IMR-90 (cell line): Measurements from ENCODE around the gene SLC8A1. TPM values are rescaled to one million over a fixed set of nuclear protein-coding genes. Genes with fewer than 3 reads are reported as not detected.

Experiments used
- ATAC-seq: fragments of 200-7000 bp; cut with Tn5 transposase; 2 replicates; pipeline ENCODE4 v1.9.1; 2020; ENCODE audit warnings: low read depth, mild to moderate bottlenecking, moderate library complexity
- BruUV-seq: library from RNA; stranded (reverse); fragments of 400-500 nt; replicated peaks from 2 replicates; lab custom pipeline; 2021; lab: Mats Ljungman, UMichigan
- CTCF ChIA-PET: fragments of 300-600 bp; formaldehyde crosslinking; extraction: SDS; loops from one replicate; lab custom pipeline; 2021; ENCODE audit warnings: antibody characterized with exemption; lab: Yijun Ruan, JAX
- POLR2A ChIA-PET: fragments of 300-600 bp; sonication (Branson Sonifier 250); formaldehyde crosslinking; loops from one replicate; lab custom pipeline; 2022; ENCODE audit warnings: antibody characterized with exemption; ENCODE audit not compliant: unreplicated experiment; lab: Charles Lee
- DNase-seq: peaks from one replicate; pipeline ENCODE4 v3.0.0; 2013
- H2AFZ ChIP-seq: replicated peaks from 2 replicates; pipeline ENCODE3; 2013; ENCODE audit warnings: low read length, mild to moderate bottlenecking; ENCODE audit not compliant: poor library complexity
- H2AK5ac ChIP-seq: 2 replicates; pipeline ENCODE4 v1.6.1; 2013; ENCODE audit warnings: low read depth, low read length, inconsistent platforms
- H2AK9ac ChIP-seq: replicated peaks from 2 replicates; pipeline ENCODE3; 2013; ENCODE audit warnings: mild to moderate bottlenecking, low read depth, low read length, moderate library complexity; ENCODE audit not compliant: poor library complexity
- H2BK120ac ChIP-seq: 2 replicates; pipeline ENCODE4 v1.6.1; 2013; ENCODE audit warnings: low read depth, low read length, inconsistent platforms
- H2BK15ac ChIP-seq: 3 replicates; pipeline ENCODE4 v1.6.1; 2013; ENCODE audit warnings: low read depth, low read length, inconsistent platforms
- H2BK20ac ChIP-seq: 2 replicates; pipeline ENCODE4 v1.6.1; 2013; ENCODE audit warnings: low read depth, mild to moderate bottlenecking, inconsistent platforms, low read length, moderate library complexity
- H2BK5ac ChIP-seq: 2 replicates; pipeline ENCODE4 v1.6.1; 2013; ENCODE audit warnings: mild to moderate bottlenecking, low read depth, low read length, inconsistent platforms; ENCODE audit not compliant: poor library complexity, severe bottlenecking
- H3K14ac ChIP-seq: replicated peaks from 2 replicates; pipeline ENCODE4 v1.6.1; 2013; ENCODE audit warnings: low read depth, low read length, inconsistent platforms
- H3K18ac ChIP-seq: 2 replicates; pipeline ENCODE4 v1.6.1; 2013; ENCODE audit warnings: low read depth, low read length, control low read depth
- H3K23ac ChIP-seq: 2 replicates; pipeline ENCODE4 v1.6.1; 2013; ENCODE audit warnings: low read depth, low read length, inconsistent platforms
- H3K27ac ChIP-seq: 2 replicates; pipeline ENCODE4 v1.5.1; 2013; ENCODE audit warnings: mild to moderate bottlenecking, control low read depth, low read length; ENCODE audit not compliant: insufficient read depth
- H3K27me3 ChIP-seq: 2 replicates; pipeline ENCODE4 v1.6.1; 2013; ENCODE audit warnings: low read length; ENCODE audit not compliant: control insufficient read depth, insufficient read depth
- H3K36me3 ChIP-seq: 2 replicates; pipeline ENCODE4 v1.6.1; 2013; ENCODE audit warnings: low read length, mixed read lengths; ENCODE audit not compliant: control insufficient read depth, insufficient read depth
- H3K4ac ChIP-seq: 2 replicates; pipeline ENCODE4 v1.6.1; 2013; ENCODE audit warnings: low read depth, low read length, inconsistent platforms
- H3K4me1 ChIP-seq: 2 replicates; pipeline ENCODE4 v1.6.1; 2013; ENCODE audit warnings: low read length, mixed read lengths; ENCODE audit not compliant: control insufficient read depth, insufficient read depth
- H3K4me2 ChIP-seq: 2 replicates; pipeline ENCODE4 v1.6.1; 2013; ENCODE audit warnings: low read depth, mild to moderate bottlenecking, control low read depth, low read length, moderate library complexity
- H3K4me3 ChIP-seq: 2 replicates; pipeline ENCODE4 v1.5.1; 2013; ENCODE audit warnings: low read depth, mild to moderate bottlenecking, control low read depth, low read length, moderate library complexity; ENCODE audit not compliant: insufficient read depth
- H3K56ac ChIP-seq: 2 replicates; pipeline ENCODE4 v1.6.1; 2013; ENCODE audit warnings: low read length, inconsistent platforms; ENCODE audit not compliant: insufficient read depth; ENCODE audit errors: extremely low read depth
- H3K79me1 ChIP-seq, 2 experiments: 2 replicates each; pipeline ENCODE4 v1.6.1; 2013; ENCODE audit warnings: low read length in 2 of 2, inconsistent platforms in 1 of 2, low read depth in 1 of 2
- H3K9ac ChIP-seq: 2 replicates; pipeline ENCODE4 v1.6.1; 2013; ENCODE audit warnings: low read depth, low read length, control low read depth
- H3K9me1 ChIP-seq: 2 replicates; pipeline ENCODE4 v1.6.1; 2013; ENCODE audit warnings: low read length, inconsistent platforms; ENCODE audit not compliant: insufficient read depth
- H3K9me3 ChIP-seq: 2 replicates; pipeline ENCODE4 v1.6.1; 2013; ENCODE audit warnings: low read length; ENCODE audit not compliant: control insufficient read depth, insufficient read depth
- H4K20me1 ChIP-seq: 2 replicates; pipeline ENCODE4 v1.6.1; 2013; ENCODE audit warnings: low read length, inconsistent platforms; ENCODE audit not compliant: insufficient read depth
- H4K5ac ChIP-seq: 2 replicates; pipeline ENCODE4 v1.6.1; 2013; ENCODE audit warnings: mild to moderate bottlenecking, low read depth, low read length, control low read depth
- H4K8ac ChIP-seq, 2 experiments: 2 replicates each; pipeline ENCODE4 v1.6.1; 2013; ENCODE audit warnings: low read depth in 2 of 2, low read length in 2 of 2, control low read depth in 1 of 2, inconsistent platforms in 1 of 2
- H4K91ac ChIP-seq: 2 replicates; pipeline ENCODE4 v1.6.1; 2013; ENCODE audit warnings: low read depth, low read length, inconsistent platforms; ENCODE audit not compliant: insufficient read depth
- BHLHE40 ChIP-seq: fragments of 150-350 bp; IDR thresholded peaks from 2 replicates; pipeline ENCODE4 v1.6.1; 2016; ENCODE audit warnings: mild to moderate bottlenecking, low read depth, low read length
- CEBPB ChIP-seq: IDR thresholded peaks from 2 replicates; pipeline ENCODE4 v1.6.1; 2012; ENCODE audit warnings: low read depth, low read length, improper control_type of control experiment
- CHD1 ChIP-seq: IDR thresholded peaks from 2 replicates; pipeline ENCODE4 v1.6.1; 2012; ENCODE audit warnings: low read depth, low read length, improper control_type of control experiment
- FOS ChIP-seq: fragments of 150-350 bp; IDR thresholded peaks from 2 replicates; pipeline ENCODE4 v1.6.1; 2016; ENCODE audit warnings: low read depth, low read length
- MAFK ChIP-seq: IDR thresholded peaks from 2 replicates; pipeline ENCODE4 v1.6.1; 2012; ENCODE audit warnings: low read depth, low read length, improper control_type of control experiment
- MAZ ChIP-seq: IDR thresholded peaks from 2 replicates; pipeline ENCODE4 v1.6.1; 2012; ENCODE audit warnings: low read depth, mild to moderate bottlenecking, low read length, improper control_type of control experiment, moderate library complexity, borderline replicate concordance
- MXI1 ChIP-seq: IDR thresholded peaks from 2 replicates; pipeline ENCODE4 v1.6.1; 2012; ENCODE audit warnings: low read depth, mild to moderate bottlenecking, low read length, moderate library complexity, borderline replicate concordance
- NFE2L2 ChIP-seq: fragments of 150-350 bp; IDR thresholded peaks from 2 replicates; pipeline ENCODE4 v1.6.1; 2016; ENCODE audit warnings: low read depth, mild to moderate bottlenecking, low read length
- POLR2A ChIP-seq: IDR thresholded peaks from 2 replicates; pipeline ENCODE4 v1.6.1; 2012; ENCODE audit warnings: mild to moderate bottlenecking, low read depth, low read length
- RAD21 ChIP-seq: IDR thresholded peaks from 2 replicates; pipeline ENCODE4 v1.6.1; 2012; ENCODE audit warnings: low read length, improper control_type of control experiment
- RCOR1 ChIP-seq: IDR thresholded peaks from 2 replicates; pipeline ENCODE4 v1.6.1; 2012; ENCODE audit warnings: mild to moderate bottlenecking, low read length, improper control_type of control experiment; ENCODE audit not compliant: insufficient replicate concordance
- RFX5 ChIP-seq: IDR thresholded peaks from 2 replicates; pipeline ENCODE4 v1.8.0; 2012; ENCODE audit warnings: low read depth, mild to moderate bottlenecking, low read length, moderate library complexity
- SMC3 ChIP-seq: fragments of 150-350 bp; IDR thresholded peaks from 2 replicates; pipeline ENCODE4 v1.6.1; 2016; ENCODE audit warnings: low read depth, mild to moderate bottlenecking, antibody characterized with exemption, low read length, moderate library complexity
- WGBS, 2 experiments: methylation state at CpG; one replicate each; pipeline versions ENCODE4 v1.1.5 to v1.1.7; 2013; ENCODE audit warnings: missing lambda C conversion rate in 2 of 2; ENCODE audit not compliant: insufficient read length in 1 of 2; ENCODE audit errors: extremely low coverage in 2 of 2; 5-methylcytosine and 5-hydroxymethylcytosine counted together
- dilution Hi-C: fragments of 300-500 bp; cut with HindIII; formaldehyde crosslinking; loops from one replicate; pipeline ENCODE4 v1.14.3; 2018; ENCODE audit warnings: low sequenced_read_pairs; ENCODE audit not compliant: unreplicated experiment
- in situ Hi-C: fragments of 300-500 bp; cut with MboI; formaldehyde crosslinking; loops from 3 replicates; pipeline ENCODE4 v1.14.3; 2019; ENCODE audit warnings: low sequenced_read_pairs, inconsistent platforms, mixed read lengths
- intact Hi-C: fragments of 100-400 bp; cut with micrococcal nuclease; formaldehyde crosslinking; loops from 2 replicates; pipeline ENCODE4 v1.10.0; 2022
- polyA plus RNA-seq, 3 experiments: library from polyadenylated mRNA; depleted of rRNA; stranded (reverse); fragments of >200 nt; gene quantifications; 2 replicates each; pipeline ENCODE4 v1.2.3, GENCODE V29; 2012; ENCODE audit warnings: low replicate concordance in 1 of 3
- total RNA-seq: library from RNA; depleted of rRNA; stranded (reverse); fragments of >200 nt; gene quantifications from 2 replicates; pipeline ENCODE4 v1.2.3, GENCODE V29; 2012
- TF ChIP-seq, protein P1 (sequence below): conservative IDR thresholded peaks from 2 replicates; pipeline ENCODE4 v1.5.1; 2012; ENCODE audit warnings: mild to moderate bottlenecking, low read depth, low read length, improper control_type of control experiment
- TF ChIP-seq, protein P2 (sequence below): fragments of 150-350 bp; IDR thresholded peaks from 2 replicates; pipeline ENCODE4 v1.6.1; 2017; ENCODE audit warnings: mild to moderate bottlenecking, antibody characterized with exemption, low read length, low read depth

SLC8A1 gene
- total and polyA plus RNA-seq, 2 of the 4 experiments (the other 2 are of a cell fraction) = 7.7 to 57.0 TPM

DNA sequence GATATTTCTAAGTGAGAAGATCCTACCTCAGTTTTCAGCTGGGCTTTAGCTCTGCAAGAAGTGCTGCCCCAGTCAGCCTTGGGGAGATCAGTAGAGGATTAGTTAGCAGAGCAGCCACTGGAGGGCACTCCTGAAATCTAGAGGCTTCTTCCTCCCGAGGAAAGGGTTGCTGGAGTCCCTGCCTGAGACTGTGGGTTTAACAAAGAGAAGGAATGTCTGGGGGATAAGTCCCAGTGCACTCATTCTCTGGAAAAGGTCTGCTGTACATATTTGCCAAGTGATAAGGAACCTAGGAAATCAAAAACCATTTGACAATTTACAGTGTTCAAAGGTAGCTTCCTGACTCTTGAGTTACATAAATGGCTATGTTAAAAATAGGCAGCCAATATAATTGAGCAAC, 207.2 kb downstream of the SLC8A1 start:
- Histone ChIP-seq H3K9me3 (no peaks in the 10 kb centered on the region; the same call in 1 of the 2 replicates), H3K79me1 (peaks cover 17 to 51% of the 10 kb centered on the region in 2 experiments), H2BK15ac (peak overlapping the region; percentile 61; the same call in 2 of the 3 replicates), H3K9ac (no peak overlapping the region), H3K4ac (peak overlapping the region; percentile 92; the same call in 1 of the 2 replicates), H2BK120ac (peak overlapping the region; percentile 94), H3K14ac (peak overlapping the region; percentile 79), H3K4me3 (no peak overlapping the region), H2AK9ac (no peak overlapping the region), H3K36me3 (no peaks in the 10 kb centered on the region), H3K9me1 (peaks cover 10% of the 10 kb centered on the region), H3K4me2 (no peak overlapping the region), H3K18ac (peak overlapping the region; percentile 70; the same call in 1 of the 2 replicates), H2BK20ac (peak overlapping the region; percentile 96), H3K27ac (no peak overlapping the region), H2AK5ac (peak overlapping the region; percentile 27; the same call in 1 of the 2 replicates), H4K91ac (peak overlapping the region; percentile 81), H4K5ac (peak overlapping the region; percentile 65; the same call in 1 of the 2 replicates), H3K27me3 (no peaks in the 10 kb centered on the region), H4K8ac (peak overlapping the region; percentile 64 to 78; a peak in 3 of 4 replicates), H4K20me1 (no peaks in the 10 kb centered on the region), H3K4me1 (peaks cover 31% of the 10 kb centered on the region), H3K23ac (peak overlapping the region; percentile 67; the same call in 1 of the 2 replicates), H2BK5ac (peak overlapping the region; percentile 92), H3K56ac (peak overlapping the region; percentile 23; the same call in 1 of the 2 replicates), H2AFZ (no peak overlapping the region)
- intact Hi-C loops (loop anchor here (1.0 to 5.0 kb wide), 6 partner anchors 116 to 516 kb away; no protein-coding TSS in a partner anchor), dilution Hi-C loops (no loop called here), in situ Hi-C loops (no loop called here)
- ChIA-PET POLR2A (no interaction called here), CTCF (interaction anchor here (0.5 to 1.9 kb wide), 11 partner anchors 14 to 515 kb away, joined by 3 to 8 read pairs (median 3); no protein-coding TSS in a partner anchor)
- no TSS peak for BruUV-seq
- ATAC-seq (peak; percentile 59), DNase-seq (peak; percentile 75)
- no CpG with 5 or more reads among the region's 1 CpG for WGBS, 2 experiments
- TF ChIP-seq RFX5 (no peak), RCOR1 (no peak), NFE2L2 (no peak), FOS (no peak), BHLHE40 (no peak), CEBPB (no peak), MAFK (no peak), CHD1 (no peak), POLR2A (0 out of 2 replicates have a peak, but pooled peaks have one; percentile 26), RAD21 (peak; percentile 67), MXI1 (no peak), MAZ (no peak), SMC3 (peak; percentile 63)
- TF ChIP-seq, protein P1, sequence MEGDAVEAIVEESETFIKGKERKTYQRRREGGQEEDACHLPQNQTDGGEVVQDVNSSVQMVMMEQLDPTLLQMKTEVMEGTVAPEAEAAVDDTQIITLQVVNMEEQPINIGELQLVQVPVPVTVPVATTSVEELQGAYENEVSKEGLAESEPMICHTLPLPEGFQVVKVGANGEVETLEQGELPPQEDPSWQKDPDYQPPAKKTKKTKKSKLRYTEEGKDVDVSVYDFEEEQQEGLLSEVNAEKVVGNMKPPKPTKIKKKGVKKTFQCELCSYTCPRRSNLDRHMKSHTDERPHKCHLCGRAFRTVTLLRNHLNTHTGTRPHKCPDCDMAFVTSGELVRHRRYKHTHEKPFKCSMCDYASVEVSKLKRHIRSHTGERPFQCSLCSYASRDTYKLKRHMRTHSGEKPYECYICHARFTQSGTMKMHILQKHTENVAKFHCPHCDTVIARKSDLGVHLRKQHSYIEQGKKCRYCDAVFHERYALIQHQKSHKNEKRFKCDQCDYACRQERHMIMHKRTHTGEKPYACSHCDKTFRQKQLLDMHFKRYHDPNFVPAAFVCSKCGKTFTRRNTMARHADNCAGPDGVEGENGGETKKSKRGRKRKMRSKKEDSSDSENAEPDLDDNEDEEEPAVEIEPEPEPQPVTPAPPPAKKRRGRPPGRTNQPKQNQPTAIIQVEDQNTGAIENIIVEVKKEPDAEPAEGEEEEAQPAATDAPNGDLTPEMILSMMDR = peak; percentile 61
- TF ChIP-seq, protein P2, sequence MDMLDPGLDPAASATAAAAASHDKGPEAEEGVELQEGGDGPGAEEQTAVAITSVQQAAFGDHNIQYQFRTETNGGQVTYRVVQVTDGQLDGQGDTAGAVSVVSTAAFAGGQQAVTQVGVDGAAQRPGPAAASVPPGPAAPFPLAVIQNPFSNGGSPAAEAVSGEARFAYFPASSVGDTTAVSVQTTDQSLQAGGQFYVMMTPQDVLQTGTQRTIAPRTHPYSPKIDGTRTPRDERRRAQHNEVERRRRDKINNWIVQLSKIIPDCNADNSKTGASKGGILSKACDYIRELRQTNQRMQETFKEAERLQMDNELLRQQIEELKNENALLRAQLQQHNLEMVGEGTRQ = no peak
